GM21526 (cell line): ENCODE results near the gene WDR87.
"Not testable (repeated sequence)": the region's sequence is repeated elsewhere in the genome, so short reads cannot be mapped to it uniquely, and the experiment has no call there.

Source experiments
- ATAC-seq: cut with Tn5 transposase; IDR thresholded peaks from one replicate; pipeline ENCODE4 v1.9.1; 2021; ENCODE audit warnings: moderate library complexity; ENCODE audit not compliant: unreplicated experiment, low FRiP score

WDR87 gene

DNA sequence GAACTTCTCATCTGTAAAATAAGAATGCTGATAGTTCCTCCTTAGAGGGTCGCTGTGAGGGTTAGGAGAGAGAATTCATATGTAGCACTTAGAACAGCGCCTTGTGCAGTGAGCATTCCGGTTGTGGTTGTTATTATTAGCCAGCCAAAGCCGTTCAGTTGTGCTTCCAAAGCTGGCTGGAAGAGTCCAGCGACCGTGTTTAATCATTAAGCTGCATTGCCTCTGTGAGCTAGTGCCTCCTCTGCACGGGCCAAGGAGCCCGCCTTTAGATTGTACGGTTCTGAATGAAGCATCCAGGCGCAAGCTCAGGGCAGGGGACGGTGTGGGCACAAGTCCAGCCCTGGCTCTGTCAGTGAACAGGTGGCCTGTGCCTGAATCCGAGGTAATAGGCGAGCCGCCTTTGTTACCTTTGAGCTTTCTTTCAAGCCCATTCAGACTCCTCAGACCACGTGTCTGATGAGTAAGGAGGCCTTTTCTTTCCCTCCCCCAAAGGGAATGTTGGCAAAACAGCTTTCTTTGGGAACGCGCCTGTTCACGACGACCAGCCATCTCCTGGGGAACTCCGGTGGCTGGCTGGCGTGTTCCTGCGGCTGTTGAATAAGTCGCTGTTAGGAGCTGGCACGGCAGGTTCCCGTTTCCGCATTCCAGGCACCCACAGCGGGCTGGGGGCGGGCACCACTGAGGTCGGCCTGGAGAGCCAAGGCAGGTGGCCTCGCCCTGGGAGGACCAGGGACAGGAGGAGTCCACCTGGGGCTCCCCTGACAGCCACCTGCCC is 25.7 kb upstream of the WDR87 start:
- no peak for ATAC-seq

DNA sequence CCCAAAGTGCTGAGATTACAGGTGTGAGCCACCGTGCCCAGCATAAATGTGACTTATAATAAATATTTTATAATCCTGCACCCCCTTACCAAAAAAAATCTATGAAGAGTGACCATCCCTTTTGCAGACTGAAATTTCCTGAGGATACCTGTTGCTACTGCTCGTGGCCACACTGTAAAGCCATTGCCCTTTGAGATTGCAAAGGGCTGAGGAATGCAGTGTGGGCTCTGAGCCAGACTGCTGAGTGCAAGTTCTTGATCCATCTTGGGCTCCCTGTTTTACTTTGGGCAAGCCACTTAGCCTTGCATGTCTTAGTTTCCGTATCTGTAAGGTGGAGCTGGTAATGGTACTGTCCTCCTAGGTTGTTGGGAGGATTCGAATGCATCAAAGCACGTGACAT is 24.0 kb upstream of the WDR87 start:
- no peak for ATAC-seq

DNA sequence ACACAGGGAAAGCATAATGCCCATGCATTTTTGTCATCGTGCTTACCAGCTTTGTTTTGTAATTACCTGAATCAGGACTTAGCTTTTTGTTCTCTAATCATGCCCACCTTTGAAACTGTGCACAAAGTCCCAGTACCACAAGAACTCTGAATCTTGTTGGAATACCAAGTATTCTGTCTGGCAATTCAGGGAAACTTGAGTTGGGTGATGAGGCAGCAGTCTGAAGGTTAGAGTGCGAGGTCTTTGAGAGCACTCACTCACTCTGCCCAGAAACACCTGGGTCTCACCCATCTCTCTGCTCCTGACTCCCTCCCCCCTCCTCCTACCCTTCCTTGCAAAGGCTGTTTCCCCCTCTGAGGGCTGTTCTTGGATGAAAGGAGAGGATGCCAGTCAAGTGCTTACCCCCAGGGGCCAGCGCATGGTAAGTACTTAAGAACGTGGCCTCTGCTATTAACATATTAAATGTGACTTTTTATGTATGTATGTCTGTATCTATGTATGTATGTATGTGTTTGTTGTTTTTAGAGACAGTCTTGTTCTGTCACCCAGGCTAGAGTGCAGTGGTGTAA is 23.0 kb upstream of the WDR87 start:
- ATAC-seq: no peak

DNA sequence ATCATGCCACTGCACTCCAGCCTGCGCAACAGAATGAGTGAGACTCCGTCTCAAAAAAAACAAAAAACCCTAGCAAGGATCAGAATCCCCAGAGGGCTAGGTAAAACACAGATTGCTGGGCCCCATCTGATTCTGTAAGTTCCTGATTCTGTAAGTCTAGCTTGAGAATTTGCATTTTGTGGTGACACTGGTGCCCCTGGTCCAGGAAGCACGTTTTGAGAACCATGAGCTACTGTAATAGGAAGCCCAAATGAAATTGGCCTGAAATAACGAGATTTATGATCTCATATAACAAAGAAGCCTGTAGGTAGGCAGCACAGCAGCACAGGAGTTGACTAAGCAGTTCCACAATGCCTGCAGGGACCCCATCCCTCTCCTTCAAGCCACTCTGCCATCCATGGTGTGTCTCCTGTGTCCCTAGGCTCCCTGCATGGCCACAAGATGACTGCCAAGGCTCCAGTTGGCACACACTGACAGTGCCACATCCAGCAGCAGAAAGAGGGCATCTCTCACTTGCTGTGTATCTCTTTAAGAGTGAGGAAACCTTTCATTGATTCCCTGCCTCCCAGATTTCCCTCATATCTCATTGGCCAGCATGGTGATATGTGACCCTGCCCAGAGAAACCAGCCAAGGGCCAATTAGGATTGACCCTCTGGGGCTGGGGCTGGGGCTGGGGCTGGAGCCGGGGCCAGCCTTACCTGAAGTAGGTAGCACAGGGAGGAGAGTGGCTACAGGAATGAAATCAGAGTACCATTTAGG is 22.3 kb upstream of the WDR87 start:
- ATAC-seq: no peak

DNA sequence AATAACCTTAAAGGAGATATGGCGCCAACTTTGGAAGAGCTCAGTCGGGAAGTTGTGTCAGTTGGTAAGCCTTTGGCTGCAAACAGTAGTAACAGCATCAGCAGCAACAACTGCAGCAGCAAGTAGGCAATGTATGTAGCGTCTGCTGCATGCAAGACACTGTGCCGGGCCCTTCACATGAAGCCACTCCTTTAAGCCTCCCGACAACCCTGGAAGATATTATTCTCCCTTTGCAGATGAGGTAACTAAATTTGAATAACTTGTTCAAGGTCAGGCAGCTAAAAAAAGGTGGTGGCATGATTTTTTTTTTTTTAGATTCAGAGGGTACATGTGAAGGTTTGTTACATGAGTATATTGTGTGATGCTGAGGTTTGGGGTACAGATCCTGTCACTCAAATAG is 20.3 kb upstream of the WDR87 start:
- ATAC-seq: no peak

DNA sequence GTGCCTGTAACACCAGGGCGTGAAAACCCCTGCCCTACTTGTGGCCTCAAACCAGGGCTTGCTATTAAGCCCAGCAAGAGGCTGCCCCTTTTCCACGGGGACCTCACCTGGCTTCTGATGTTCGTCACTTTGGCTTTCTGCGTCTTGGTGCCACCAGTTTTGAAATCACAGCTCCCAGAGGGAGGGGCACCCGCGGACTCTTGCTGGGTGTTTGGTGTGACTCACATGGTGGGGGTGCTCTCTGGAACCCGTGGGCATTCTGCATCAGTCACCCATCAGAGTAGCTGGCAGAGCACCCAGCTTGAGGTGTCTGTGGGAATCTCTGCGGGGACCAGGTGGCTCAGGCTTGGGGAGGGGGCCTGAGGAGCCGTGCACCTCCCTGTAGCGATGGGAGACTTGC is 19.9 kb upstream of the WDR87 start:
- ATAC-seq: no peak

DNA sequence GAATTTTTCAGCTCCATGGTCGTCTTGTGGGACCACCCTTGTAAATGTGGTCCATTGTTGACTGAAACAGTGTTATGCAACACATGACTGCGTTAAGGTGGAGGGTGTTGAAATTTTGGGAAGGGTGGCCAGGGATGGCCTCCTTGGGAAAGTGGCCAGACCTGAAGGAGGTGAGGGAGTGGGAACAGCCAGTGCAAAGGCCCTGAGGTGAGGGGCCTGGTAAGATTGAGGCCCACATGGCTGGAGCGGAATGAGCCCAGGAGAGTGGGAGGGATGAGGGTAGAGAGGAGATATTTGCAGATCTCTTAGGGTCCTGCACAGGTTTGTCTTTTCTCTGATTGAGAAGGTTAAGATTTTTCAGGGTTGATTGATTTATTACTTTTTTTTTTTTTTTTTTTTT is 18.8 kb upstream of the WDR87 start:
- no peak for ATAC-seq

DNA sequence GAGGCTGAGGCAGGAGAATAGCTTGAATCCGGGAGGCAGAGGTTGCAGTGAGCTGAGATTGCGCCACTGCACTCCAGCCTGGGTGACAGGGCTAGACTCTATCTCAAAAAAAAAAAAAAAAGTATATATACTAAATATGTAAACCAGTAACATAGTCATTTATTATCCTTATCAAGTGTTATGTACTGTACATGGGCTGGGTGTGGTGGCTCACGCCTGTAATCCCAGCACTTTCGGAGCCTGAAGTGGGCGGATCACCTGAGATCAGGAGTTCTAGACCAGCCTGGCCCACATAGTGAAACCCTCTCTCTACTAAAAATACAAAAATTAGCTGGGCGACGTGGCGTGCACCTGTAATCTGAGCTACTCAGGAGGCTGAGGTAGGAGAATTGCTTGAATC is 18.2 kb upstream of the WDR87 start:
- ATAC-seq: not testable (repeated sequence)

DNA sequence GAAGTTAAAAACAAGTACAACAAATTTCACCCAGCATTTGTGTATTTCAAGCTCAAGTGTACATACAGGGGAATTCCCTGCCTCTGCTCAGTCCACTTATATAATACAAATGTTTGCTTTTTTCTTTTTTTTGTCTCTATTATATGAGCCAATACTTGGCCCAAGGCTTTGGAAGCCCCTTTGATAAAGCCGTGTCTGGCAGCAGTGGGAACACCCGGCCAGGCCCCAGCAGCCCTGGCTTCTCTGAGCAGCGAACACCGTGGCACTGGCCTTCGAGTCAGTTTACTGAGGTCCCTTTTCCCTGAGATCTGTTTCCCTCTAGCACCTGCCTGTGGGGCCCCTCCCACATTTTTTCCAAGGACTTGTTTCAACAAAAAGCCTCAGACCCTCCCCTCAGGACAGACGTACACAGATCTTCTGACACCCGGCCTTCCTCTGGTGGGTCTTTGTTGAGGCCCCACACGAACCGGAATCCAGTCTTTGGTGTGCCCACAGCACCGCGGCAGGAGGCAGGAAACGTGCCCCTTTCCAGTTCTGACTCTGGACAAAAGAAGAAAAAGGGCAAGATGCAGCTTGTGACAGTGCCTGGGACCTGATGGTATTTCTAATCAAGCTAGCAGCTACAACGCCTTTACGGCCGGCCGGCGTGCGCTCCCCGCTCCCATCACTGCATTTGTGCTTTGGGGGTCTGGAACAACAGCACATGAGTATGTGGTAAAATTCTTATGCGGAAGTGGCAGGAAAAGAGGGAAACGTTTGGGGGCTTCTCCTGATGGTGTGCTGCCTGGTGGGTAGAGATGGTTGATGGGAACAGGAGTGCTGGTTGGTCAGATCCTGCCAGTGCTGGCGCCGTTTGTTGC is 14.4 kb upstream of the WDR87 start:
- ATAC-seq: no peak

DNA sequence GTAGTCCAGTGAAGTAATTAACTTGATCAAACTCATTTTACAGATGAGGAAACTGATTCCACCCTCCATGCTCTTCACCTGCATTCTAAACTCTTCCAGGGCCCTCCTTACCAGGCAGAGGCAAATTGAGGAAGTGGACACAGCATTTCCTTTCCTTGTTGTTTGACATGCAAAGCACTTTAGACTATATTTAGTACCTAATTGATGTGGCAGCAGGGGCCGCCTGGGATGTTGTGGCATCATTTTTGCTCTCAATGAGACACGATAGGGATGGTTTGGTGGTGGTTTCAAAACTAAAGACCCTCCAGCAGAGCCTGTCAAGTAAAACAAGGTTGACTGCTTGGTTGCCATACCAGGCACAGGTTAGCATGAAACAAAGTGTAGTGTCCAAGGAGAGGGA is 8.5 kb upstream of the WDR87 start:
- ATAC-seq: no peak

DNA sequence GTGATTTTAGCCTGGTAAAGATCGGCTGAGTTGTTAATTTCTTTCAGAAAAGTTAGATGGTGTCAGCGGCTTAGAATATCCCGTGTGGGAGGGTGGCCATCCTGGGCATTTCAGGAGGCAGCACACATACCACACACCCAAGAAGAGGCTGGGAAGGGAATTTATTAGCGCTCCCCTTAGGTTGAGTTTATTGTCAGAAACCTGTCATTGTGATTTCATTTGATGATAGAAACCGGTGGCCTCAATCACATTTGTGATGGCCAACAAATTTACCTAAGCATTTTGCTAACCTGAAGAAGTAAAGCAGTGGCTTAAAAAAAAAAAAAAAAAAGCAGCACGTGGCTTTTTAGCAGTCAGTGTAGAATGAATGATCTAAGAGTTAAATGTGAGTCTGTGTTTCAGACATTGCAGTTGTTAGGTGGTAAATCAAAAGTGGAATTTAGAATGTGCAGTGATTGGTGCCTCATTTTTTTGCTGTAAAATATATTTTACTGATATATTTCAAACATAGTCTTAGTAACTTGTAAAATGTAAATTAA is 3.3 kb upstream of the WDR87 start:
- ATAC-seq: no peak

DNA sequence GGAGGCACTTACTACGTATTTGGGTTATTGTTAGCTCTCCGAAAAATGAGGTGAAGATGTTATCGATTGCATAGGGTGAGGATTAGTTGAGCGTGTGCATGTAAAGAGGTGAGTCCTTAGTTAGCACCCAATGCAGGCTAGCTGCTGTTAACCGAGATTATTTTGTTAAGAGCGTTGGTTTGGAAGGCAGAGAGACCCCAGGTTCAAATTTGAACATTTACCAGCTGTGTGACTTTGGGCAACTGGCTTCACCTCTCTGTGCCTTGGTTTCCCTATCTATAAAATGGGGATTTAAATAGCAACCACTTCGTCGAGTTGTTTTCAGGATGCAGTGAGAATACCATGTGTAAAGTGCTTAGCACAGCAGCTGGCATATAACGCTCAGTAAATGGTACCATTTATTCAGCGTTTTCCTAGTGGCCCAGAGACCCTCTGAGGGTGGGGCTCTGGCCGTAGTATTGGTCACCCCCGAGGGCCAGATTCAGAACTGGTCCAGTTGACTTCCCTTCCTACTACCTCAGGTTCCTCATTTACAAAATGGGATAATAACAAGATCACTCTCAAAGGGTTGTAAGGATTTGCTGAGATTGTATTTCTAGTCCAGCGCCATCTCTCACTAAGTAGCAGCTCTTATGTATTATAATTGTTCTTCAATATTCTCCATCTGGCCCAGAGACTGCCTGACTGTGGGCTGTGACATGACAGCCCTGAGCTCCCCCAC is 1.5 kb upstream of the WDR87 start:
- no peak for ATAC-seq

DNA sequence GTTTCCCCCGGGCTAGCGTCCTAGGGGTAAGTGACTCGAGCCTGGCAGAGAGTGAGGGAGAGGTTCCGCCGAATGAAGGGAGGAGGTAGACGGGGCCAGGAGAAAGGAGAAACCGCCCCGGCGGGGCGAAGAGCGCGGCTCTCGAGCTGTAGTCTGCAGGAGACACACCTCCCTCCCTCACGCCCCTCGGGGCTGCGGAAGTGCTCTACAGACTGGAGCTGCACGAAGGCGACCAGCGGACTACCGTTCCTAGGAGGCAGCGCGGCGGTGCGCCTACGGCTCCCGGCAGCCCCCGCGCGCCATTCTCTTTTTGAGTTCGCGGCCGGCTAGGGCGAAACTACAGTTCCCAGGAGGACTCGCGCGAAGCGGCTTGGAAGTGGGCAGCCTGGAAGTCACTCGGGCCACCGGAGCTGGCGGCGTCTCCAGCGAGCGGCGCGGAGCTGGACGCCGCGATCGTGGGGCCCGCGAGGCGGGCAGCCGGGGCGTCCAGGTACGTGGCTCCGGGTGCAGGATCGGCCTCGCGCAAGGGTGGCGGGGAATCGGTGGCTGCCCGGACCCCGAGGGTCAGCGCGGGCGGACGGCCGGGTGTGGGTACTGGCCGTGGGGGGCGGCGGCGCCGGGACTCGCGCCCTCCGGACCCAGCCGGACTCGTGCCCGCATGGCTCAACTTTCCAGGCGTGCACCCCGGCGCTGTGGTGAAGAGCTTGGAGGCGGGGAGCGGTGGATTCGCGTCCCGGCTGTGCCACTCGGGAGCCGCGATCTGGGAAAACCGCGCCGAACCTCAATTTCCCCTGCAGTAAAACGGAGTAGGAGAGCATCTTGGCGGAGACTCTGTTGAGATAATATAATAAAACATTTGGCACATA is 708 bp upstream of the WDR87 start, which contains the start of gene SIPA1L3:
SIPA1L3 (plus strand) TSS at position 340 of the 866 bp plus-strand sequence. CDS start 174,358 bp downstream, outside the sequence.
- ATAC-seq: peak; percentile 69

DNA sequence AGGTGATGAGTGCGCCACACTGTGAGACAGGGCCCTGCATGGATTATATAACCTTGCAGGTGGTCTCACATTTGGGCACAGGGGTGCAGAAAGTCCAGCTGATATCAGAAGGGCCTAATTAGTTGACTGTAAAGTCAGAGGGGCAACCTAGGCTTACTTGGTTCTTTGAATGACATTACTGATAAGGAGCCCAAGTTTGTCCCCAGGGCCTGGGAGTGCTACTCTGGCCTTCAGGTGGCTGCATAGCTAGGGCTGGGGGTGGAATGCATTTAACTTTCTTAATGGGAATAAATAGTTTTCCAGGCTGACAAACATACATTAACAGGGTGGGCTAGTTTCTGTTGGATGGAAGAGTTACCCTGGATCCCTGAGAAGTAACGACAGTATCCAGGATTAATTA is 3.3 kb downstream of the WDR87 start:
- no peak for ATAC-seq

DNA sequence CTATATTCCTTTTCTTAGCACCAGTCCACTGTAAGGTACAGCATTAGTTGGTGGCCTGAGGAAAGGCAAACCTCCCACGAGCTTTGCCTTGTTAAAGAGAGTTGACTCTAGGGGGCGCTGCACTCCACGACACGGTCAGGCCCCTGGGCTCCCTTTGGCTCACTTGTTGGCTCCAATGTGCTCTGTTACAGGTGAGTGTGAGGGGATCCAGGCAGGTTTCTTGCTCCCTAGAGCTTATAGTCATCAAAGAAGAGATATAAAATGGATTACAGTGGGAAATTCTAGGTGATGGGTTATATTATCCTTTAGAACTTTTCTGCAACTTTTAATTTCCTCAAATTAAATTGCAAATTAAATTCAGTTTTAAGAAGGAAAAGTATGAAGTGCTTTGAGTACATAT is 3.7 kb downstream of the WDR87 start:
- no peak for ATAC-seq

DNA sequence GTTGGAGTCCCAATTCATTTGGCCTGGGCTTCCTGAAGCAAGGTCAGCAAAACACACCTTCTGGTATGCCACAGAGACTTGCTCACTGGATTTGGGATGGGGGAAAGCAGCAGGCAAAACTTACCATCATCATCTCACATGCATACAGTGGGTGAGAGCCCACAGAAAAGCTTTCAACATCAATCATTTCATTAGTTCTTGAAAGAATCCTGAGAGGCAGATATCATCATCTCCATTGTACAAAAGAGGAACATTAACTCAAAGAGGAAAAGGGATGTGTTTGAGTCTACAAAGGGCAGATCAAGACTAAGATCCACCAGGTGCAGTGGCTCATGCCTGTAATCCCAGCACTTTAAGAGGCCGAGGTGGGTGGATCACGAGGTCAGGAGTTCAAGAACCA is 6.4 kb downstream of the WDR87 start:
- ATAC-seq: no peak

DNA sequence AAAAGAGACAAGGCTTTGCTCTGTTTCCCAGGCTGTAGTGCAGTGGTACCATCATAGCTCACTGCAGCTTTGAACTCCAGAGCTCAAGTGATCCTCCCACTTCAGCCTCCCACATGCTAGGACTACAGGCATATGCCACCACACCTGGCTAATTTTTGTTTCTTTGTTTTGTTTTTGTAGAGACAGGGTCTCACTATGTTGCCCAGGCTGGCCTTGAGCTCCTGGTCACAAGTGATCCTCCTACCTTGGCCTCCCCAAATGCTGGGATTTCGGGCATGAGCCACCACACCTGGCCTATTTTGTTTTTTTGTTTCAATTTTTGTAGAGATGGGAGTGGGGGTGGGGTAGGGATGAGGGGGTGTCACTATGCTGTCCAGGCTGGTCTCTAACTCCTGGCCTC is 6.9 kb downstream of the WDR87 start:
- ATAC-seq: no peak

DNA sequence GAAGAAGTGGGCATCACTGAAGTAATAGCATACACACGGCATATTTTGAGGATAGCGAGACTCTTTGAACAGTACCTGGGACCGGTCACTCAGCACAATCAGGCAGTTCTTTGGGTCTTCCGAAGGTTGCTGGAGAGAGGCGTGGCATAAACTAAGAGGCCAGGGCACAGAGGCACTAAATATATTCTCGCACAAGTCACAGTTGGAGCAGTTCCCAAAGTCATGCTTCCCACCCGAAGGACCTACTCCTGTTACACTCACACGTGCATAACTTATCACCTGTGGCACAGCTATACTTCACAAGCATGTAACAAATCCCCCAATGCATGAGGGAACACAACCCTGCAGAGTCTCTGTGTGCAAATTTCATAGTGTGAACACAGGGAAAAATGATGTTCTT is 10.2 kb downstream of the WDR87 start:
- ATAC-seq: no peak
